Choroid plexus epithelial cell (primary cell): ENCODE data around the gene UNK.

Source experiments
- DNase-seq: peaks from one replicate; pipeline ENCODE4 v3.0.0-alpha.2; 2010; ENCODE audit warnings: low read depth
- H3K4me3 ChIP-seq: 2 replicates; pipeline ENCODE4 v1.5.1; 2011; ENCODE audit warnings: low read depth, mild to moderate bottlenecking, control low read depth, low read length, moderate library complexity
- TF ChIP-seq, protein P1 (sequence below): conservative IDR thresholded peaks from 2 replicates; pipeline ENCODE4 v1.5.1; 2011; ENCODE audit warnings: low read depth, mild to moderate bottlenecking, control low read depth, inconsistent platforms, low read length, moderate library complexity

Gene UNK

DNA sequence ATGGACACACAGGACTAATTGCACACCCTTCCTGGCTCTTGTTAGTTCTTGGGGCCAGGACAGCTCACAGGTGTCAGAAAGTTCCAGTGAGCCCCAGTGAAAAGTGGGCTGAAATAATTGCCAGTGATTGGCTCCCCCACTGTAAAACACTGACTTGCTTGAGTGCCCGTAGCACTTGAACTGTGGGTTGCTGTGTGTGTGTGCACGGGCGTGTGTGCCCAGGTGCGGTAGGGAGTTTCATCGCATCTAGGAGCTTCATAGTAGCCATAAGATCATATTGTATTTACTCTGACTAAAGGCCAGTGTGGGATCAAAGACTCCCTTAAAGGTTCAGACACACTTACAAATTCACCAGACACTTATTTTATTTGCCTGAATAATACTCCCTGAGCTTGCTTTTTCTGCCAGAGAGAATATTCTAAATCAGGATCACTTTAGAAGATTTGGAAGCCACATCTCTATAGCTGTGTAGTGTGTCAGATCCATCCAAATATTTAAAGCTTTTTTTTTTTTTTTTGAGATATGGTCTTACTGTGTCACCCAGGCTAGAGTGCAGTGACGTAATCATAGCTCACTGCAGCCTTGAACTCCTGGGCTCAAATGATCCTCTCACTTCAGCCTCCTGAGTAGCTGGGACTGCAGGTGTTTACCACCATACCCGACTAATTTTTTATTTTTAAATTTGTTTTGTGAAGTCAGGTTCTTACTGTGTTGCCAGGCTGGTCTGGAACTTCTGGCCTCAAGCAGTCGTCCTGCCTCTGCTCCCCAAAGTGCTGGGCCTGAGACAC lies 11.4 kb downstream of the UNK start:
- H3K4me3 ChIP-seq = no peak overlapping the region
- TF ChIP-seq, protein P1, sequence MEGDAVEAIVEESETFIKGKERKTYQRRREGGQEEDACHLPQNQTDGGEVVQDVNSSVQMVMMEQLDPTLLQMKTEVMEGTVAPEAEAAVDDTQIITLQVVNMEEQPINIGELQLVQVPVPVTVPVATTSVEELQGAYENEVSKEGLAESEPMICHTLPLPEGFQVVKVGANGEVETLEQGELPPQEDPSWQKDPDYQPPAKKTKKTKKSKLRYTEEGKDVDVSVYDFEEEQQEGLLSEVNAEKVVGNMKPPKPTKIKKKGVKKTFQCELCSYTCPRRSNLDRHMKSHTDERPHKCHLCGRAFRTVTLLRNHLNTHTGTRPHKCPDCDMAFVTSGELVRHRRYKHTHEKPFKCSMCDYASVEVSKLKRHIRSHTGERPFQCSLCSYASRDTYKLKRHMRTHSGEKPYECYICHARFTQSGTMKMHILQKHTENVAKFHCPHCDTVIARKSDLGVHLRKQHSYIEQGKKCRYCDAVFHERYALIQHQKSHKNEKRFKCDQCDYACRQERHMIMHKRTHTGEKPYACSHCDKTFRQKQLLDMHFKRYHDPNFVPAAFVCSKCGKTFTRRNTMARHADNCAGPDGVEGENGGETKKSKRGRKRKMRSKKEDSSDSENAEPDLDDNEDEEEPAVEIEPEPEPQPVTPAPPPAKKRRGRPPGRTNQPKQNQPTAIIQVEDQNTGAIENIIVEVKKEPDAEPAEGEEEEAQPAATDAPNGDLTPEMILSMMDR = no peak
- no peak for DNase-seq

DNA sequence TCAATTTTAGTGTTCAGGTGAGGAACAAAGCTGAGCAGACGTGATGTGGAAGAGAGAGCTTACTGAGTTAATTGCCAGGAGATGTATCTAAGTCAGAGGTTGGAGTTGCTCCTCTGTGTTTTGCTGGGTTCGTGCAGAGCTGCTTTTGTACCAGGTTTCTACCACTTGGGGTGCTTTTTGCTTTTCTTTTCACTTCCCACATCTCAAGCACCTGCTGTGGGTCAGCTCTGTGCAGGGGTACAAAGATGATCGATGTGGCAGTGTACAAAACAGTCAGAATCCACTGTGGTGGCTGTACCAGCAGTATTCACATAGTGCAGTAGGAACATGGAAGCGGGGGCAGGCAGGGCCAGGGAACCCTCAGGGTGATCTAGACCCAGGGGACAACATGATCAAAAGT lies 14.8 kb downstream of the UNK start:
- DNase-seq = no peak
- H3K4me3 ChIP-seq = no peak overlapping the region
- TF ChIP-seq, protein P1 = no peak

DNA sequence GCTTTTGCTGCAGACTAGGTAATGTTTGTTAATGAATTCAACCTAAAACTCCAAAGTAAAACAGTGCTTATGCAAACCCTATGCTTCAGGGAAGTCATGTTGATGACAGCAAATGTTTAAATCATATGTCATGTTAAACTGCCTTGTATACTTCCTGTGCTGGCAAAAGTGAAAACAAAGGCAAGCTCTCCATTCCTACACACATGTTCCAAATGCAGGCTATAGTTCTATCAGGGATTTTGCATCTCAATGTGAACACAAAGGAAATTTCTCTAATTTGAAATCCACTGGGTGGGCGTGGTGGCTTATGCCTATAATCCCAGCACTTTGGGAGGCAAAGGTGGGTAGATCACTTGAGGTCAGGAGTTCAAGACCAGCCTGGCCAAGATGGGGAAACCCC lies 19.3 kb downstream of the UNK start:
- TF ChIP-seq, protein P1 = no peak
- DNase-seq = no peak
- H3K4me3 ChIP-seq = no peak overlapping the region

DNA sequence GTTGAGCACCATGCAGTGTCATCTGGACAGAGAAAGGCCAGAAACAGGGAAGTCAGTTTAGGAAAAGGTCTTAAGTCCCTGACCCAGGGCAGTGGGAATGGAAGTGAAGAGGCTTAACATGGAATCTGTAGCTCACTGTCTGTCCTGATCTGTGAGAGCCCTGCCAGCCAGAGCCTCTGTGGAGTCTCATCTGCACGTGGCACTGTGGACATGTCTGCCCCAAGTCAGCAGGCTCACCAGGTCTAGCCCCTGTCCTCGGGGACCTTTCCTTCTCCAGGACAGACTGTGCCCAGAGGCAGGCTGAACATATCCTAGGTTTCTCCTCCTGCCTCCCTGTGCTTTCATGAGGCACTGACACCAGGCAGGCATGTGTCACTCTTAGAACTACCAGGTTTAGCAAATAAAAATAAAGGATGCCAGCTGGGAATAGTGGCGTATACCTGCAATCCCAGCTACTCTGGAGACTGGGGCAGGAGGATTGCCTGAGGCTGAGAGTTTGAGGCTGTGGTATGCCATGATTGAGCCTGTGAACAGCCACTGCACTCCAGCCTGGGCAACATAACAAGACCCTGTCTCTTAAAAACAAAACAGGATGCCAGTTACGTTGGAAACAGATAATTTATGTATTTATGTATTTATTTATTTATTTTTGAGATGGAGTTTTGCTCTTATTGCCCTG lies 22.4 kb downstream of the UNK start:
- TF ChIP-seq, protein P1 = no peak
- DNase-seq = no peak

DNA sequence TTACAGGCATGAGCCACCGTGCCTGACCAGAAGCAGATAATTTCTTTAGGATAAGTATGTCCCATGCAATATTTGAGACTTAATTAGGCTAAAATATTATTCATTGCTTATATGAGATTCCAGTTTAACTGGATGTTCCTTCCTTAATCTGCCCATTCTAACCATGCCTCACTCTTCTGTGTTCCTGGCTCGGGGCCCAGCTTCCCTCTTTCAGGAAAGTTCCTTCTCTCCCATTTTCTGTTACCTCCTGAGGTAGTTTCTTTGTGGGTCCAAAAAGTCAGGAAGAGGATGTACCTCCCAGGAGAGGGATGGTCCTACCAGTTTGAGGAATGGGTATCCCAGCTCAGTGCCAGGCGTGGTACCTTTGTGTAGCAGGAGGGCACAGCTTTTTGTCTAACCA lies 23.3 kb downstream of the UNK start:
- no peak for DNase-seq
- TF ChIP-seq, protein P1 = no peak
- no peak overlapping the region for H3K4me3 ChIP-seq

More for the DNA sequence above, 22.4 kb downstream of the UNK start:
- H3K4me3 ChIP-seq = no peak overlapping the region

DNA sequence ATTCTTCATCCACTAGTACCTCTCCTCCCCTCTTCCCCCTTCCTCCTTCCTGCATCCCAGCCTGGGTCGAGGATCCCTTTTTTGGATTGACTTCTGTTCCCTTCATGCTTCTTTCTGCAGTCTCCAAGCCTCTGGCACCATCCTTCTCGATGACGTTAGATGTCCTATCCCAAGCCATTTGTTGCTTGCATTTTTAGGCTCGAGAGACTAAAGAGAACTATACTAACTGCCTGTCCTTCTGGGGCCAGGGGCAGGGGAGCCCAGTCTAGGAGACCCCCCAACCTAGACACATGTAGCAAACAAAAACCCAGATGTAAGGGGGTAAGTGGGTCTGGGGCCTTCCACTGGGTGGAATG lies 23.9 kb downstream of the UNK start:
- no peak for DNase-seq
- no peak overlapping the region for H3K4me3 ChIP-seq
- TF ChIP-seq, protein P1 = no peak
